Mammary epithelial cell (primary cell): ENCODE data around the gene PRKRA.

Experiments used
- EZH2 ChIP-seq: IDR thresholded peaks from 2 replicates; pipeline ENCODE4 v1.6.1; 2012; ENCODE audit warnings: low read length, inconsistent platforms, borderline replicate concordance
- TF ChIP-seq, protein P1 (sequence below), 2 donors: IDR thresholded peaks in 1 of 2; conservative IDR thresholded peaks in 1 of 2; 2 replicates each; pipeline ENCODE4 v1.5.1; 2011 to 2012; ENCODE audit warnings: inconsistent platforms in 2 of 2, low read length in 2 of 2, mild to moderate bottlenecking in 2 of 2, control low read depth in 1 of 2, low read depth in 1 of 2; ENCODE audit not compliant: insufficient read depth in 1 of 2; ENCODE audit errors: extremely low read depth in 1 of 2

DNA sequence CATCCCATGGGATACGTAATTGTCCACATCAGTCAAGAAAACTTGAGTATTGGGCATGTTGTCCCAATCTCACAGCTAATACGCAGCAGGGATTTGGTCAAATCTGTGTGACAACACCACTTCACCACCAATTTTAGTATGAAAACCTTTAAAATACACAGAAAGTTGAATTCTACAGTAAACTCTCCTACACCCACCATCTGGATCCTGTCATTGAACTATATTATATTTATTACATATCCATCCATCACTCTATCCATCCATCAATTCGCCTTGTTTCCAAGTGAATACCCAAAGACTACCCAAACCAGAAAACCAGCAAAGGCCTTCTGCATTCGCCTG is 28.3 kb upstream of the PRKRA start:
- TF ChIP-seq, protein P1, sequence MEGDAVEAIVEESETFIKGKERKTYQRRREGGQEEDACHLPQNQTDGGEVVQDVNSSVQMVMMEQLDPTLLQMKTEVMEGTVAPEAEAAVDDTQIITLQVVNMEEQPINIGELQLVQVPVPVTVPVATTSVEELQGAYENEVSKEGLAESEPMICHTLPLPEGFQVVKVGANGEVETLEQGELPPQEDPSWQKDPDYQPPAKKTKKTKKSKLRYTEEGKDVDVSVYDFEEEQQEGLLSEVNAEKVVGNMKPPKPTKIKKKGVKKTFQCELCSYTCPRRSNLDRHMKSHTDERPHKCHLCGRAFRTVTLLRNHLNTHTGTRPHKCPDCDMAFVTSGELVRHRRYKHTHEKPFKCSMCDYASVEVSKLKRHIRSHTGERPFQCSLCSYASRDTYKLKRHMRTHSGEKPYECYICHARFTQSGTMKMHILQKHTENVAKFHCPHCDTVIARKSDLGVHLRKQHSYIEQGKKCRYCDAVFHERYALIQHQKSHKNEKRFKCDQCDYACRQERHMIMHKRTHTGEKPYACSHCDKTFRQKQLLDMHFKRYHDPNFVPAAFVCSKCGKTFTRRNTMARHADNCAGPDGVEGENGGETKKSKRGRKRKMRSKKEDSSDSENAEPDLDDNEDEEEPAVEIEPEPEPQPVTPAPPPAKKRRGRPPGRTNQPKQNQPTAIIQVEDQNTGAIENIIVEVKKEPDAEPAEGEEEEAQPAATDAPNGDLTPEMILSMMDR (conservative IDR thresholded peaks at IDR 0.05 in 1 of 2, IDR thresholded peaks at IDR 0.05 in 1 of 2; ENCODE audit: extremely low read depth in 1 of 2, insufficient read depth in 1 of 2, low read depth in 1 of 2, low read length in 2 of 2), result no peak
- TF ChIP-seq EZH2, result no peak
